Measurements from ENCODE around the gene OSBPL9.

The OSBPL9 gene

DNA sequence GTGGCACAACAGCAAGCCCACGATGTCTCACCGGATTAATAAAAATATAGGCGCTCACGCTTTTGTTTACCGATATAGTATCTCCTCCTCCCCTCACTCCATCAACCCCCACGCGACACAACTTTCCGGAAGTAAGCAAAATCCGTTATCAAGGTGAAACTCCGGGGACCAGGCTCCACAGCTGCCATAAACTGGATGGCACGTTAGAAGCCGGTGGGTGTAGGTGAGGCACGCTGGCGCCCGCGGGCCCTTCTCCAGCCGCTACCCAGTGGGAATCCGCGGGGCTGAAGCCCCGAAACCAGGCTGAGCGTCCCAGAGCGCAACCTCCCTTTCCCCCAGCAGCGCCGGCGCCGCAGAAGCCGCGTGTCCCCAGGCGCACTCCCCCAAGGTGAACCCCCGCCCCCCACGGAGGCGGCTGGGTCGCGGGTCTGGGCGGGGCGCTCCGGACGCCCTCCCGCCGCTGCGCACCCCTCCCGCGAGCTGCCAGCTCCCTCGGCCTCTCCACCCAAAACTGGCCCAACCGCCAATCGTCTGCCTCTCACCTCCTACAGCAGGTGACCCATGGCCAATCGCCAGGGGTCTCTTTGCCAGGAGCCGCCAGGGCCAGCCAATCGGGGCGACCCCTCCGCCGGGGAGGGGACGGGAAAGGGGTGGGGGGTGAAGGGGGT lies 112.4 kb downstream of the OSBPL9 start (continued):
- TF ChIP-seq BCL6B (tag by site-specific recombination; IDR thresholded peaks at IDR 0.05) (0 out of 2 replicates have a peak, but pooled peaks have one; percentile 9), ZNF555 (tag by site-specific recombination; conservative IDR thresholded peaks at IDR 0.05) (no peak), ZNF664 (tag by site-specific recombination; IDR thresholded peaks at IDR 0.05) (no peak), SCRT2 (tag by site-specific recombination; IDR thresholded peaks at IDR 0.05) (no peak), ZBTB17 (tag by site-specific recombination; IDR thresholded peaks at IDR 0.05) (peak; percentile 76), ZNF639 (tag by site-specific recombination; IDR thresholded peaks at IDR 0.05) (no peak), ZNF169 (tag by site-specific recombination; IDR thresholded peaks at IDR 0.05) (no peak), ZBTB10 (tag by site-specific recombination; IDR thresholded peaks at IDR 0.05) (peak; percentile 83), ZFHX2 (tag by site-specific recombination; conservative IDR thresholded peaks at IDR 0.05) (peak; percentile 82), ZBTB48 (tag by site-specific recombination; IDR thresholded peaks at IDR 0.05) (peak; percentile 57; the same call in 1 of the 2 replicates), ZNF473 (tag by site-specific recombination; IDR thresholded peaks at IDR 0.05) (no peak), ZNF140 (tag by site-specific recombination; IDR thresholded peaks at IDR 0.05) (no peak), ZNF394 (tag by site-specific recombination; IDR thresholded peaks at IDR 0.05; ENCODE audit: borderline replicate concordance) (0 out of 2 replicates have a peak, but pooled peaks have one; percentile 38), KLF9 (tag by site-specific recombination; IDR thresholded peaks at IDR 0.05; ENCODE audit: low read depth) (peak; percentile 78), ZNF114 (tag by site-specific recombination; IDR thresholded peaks at IDR 0.05) (no peak), ZNF19 (tag by site-specific recombination; IDR thresholded peaks at IDR 0.05; ENCODE audit: low read depth) (no peak), ZNF571 (tag by site-specific recombination; IDR thresholded peaks at IDR 0.05) (no peak), ZNF138 (tag by site-specific recombination; IDR thresholded peaks at IDR 0.05; ENCODE audit: borderline replicate concordance) (no peak), ZNF548 (tag by site-specific recombination; IDR thresholded peaks at IDR 0.05) (no peak), GFI1B (tag by site-specific recombination; IDR thresholded peaks at IDR 0.05) (no peak)
- TF ChIP-seq, protein P1, sequence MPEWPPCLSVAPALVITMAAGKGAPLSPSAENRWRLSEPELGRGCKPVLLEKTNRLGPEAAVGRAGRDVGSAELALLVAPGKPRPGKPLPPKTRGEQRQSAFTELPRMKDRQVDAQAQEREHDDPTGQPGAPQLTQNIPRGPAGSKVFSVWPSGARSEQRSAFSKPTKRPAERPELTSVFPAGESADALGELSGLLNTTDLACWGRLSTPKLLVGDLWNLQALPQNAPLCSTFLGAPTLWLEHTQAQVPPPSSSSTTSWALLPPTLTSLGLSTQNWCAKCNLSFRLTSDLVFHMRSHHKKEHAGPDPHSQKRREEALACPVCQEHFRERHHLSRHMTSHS (tag by site-specific recombination; IDR thresholded peaks at IDR 0.05) = no peak
- TF ChIP-seq, protein P2, sequence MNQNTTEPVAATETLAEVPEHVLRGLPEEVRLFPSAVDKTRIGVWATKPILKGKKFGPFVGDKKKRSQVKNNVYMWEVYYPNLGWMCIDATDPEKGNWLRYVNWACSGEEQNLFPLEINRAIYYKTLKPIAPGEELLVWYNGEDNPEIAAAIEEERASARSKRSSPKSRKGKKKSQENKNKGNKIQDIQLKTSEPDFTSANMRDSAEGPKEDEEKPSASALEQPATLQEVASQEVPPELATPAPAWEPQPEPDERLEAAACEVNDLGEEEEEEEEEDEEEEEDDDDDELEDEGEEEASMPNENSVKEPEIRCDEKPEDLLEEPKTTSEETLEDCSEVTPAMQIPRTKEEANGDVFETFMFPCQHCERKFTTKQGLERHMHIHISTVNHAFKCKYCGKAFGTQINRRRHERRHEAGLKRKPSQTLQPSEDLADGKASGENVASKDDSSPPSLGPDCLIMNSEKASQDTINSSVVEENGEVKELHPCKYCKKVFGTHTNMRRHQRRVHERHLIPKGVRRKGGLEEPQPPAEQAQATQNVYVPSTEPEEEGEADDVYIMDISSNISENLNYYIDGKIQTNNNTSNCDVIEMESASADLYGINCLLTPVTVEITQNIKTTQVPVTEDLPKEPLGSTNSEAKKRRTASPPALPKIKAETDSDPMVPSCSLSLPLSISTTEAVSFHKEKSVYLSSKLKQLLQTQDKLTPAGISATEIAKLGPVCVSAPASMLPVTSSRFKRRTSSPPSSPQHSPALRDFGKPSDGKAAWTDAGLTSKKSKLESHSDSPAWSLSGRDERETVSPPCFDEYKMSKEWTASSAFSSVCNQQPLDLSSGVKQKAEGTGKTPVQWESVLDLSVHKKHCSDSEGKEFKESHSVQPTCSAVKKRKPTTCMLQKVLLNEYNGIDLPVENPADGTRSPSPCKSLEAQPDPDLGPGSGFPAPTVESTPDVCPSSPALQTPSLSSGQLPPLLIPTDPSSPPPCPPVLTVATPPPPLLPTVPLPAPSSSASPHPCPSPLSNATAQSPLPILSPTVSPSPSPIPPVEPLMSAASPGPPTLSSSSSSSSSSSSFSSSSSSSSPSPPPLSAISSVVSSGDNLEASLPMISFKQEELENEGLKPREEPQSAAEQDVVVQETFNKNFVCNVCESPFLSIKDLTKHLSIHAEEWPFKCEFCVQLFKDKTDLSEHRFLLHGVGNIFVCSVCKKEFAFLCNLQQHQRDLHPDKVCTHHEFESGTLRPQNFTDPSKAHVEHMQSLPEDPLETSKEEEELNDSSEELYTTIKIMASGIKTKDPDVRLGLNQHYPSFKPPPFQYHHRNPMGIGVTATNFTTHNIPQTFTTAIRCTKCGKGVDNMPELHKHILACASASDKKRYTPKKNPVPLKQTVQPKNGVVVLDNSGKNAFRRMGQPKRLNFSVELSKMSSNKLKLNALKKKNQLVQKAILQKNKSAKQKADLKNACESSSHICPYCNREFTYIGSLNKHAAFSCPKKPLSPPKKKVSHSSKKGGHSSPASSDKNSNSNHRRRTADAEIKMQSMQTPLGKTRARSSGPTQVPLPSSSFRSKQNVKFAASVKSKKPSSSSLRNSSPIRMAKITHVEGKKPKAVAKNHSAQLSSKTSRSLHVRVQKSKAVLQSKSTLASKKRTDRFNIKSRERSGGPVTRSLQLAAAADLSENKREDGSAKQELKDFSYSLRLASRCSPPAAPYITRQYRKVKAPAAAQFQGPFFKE (tag by site-specific recombination; IDR thresholded peaks at IDR 0.05; ENCODE audit: borderline replicate concordance) = no peak
- TF ChIP-seq, protein P3, sequence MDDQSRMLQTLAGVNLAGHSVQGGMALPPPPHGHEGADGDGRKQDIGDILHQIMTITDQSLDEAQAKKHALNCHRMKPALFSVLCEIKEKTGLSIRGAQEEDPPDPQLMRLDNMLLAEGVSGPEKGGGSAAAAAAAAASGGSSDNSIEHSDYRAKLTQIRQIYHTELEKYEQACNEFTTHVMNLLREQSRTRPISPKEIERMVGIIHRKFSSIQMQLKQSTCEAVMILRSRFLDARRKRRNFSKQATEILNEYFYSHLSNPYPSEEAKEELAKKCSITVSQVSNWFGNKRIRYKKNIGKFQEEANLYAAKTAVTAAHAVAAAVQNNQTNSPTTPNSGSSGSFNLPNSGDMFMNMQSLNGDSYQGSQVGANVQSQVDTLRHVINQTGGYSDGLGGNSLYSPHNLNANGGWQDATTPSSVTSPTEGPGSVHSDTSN (CRISPR knock-in tag; IDR thresholded peaks at IDR 0.05) = no peak
- TF ChIP-seq, protein P4, sequence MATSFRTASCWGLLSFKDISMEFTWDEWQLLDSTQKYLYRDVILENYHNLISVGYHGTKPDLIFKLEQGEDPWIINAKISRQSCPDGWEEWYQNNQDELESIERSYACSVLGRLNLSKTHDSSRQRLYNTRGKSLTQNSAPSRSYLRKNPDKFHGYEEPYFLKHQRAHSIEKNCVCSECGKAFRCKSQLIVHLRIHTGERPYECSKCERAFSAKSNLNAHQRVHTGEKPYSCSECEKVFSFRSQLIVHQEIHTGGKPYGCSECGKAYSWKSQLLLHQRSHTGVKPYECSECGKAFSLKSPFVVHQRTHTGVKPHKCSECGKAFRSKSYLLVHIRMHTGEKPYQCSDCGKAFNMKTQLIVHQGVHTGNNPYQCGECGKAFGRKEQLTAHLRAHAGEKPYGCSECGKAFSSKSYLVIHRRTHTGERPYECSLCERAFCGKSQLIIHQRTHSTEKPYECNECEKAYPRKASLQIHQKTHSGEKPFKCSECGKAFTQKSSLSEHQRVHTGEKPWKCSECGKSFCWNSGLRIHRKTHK (tag by site-specific recombination; IDR thresholded peaks at IDR 0.05) = no peak

Measured in HEK293 (cell line).